K562 (cell line): ENCODE measurements around the gene APBB2. TPM values are rescaled to one million over a fixed set of nuclear protein-coding genes. Genes with fewer than 3 reads are reported as not detected.

ENCODE experiments used
- ATAC-seq: fragments of 200-7000 bp; cut with Tn5 transposase; 3 replicates; pipeline ENCODE4 v1.9.1; 2020; ENCODE audit warnings: moderate library complexity
- BruUV-seq: library from RNA; stranded (reverse); fragments of 400-500 nt; replicated peaks from 2 replicates; lab custom pipeline; 2021; lab: Mats Ljungman, UMichigan
- CTCF ChIA-PET: fragments of 300-600 bp; formaldehyde crosslinking; extraction: SDS; loops from one replicate; lab custom pipeline; 2021; ENCODE audit warnings: low intra/inter-chr PET ratio; lab: Yijun Ruan, JAX
- POLR2A ChIA-PET: fragments of 300-600, 350-650 bp; sonication (Branson Sonifier 250); formaldehyde crosslinking; extraction: SDS; loops from one replicate; lab custom pipeline; 2021; ENCODE audit warnings: antibody characterized with exemption, inconsistent platforms; lab: Yijun Ruan, JAX
- DNase-seq, 4 experiments: peaks; one replicate each; pipeline versions ENCODE4 v3.0.0 to v3.0.0-alpha.2; 2011 to 2018; ENCODE audit warnings: low spot score in 3 of 4, mixed read lengths in 3 of 4; ENCODE audit errors: extremely low read depth in 1 of 4
- FAIRE-seq: peaks from 2 replicates; lab custom pipeline; 2011; peaks lifted over from hg19 to GRCh38; lab: Jason Lieb, UNC
- H2AFZ ChIP-seq: 2 replicates; pipeline ENCODE4 v1.6.0; 2011; ENCODE audit warnings: low read depth, low read length, control low read depth, inconsistent platforms
- H3K27ac ChIP-seq: fragments of 200-600 bp; 3 replicates; pipeline ENCODE4 v1.8.0; 2011; ENCODE audit warnings: low read depth, mild to moderate bottlenecking, control low read depth, inconsistent platforms, low read length, moderate library complexity, mixed read lengths; ENCODE audit errors: extremely low read depth
- H3K27me3 ChIP-seq, 2 experiments: fragments of 300-600 bp in 1 of 2; 2 replicates in 1 of 2; 3 replicates in 1 of 2; pipeline versions ENCODE4 v1.6.0 to v1.8.0; 2011; ENCODE audit warnings: inconsistent platforms in 2 of 2, low read length in 2 of 2, mild to moderate bottlenecking in 1 of 2, mixed read lengths in 1 of 2, moderate library complexity in 1 of 2; ENCODE audit not compliant: control insufficient read depth in 2 of 2, insufficient read depth in 2 of 2
- H3K36me3 ChIP-seq: fragments of 300-600 bp; 3 replicates; pipeline ENCODE4 v1.8.0; 2011; ENCODE audit warnings: mild to moderate bottlenecking, low read length, inconsistent platforms; ENCODE audit not compliant: control insufficient read depth, insufficient read depth
- H3K4me1 ChIP-seq, 2 experiments: fragments of 200-600 bp in 1 of 2; replicated peaks in 1 of 2; 2 replicates in 1 of 2; 3 replicates in 1 of 2; pipeline versions ENCODE4 v1.5.1 to v1.8.0; 2011; ENCODE audit warnings: inconsistent platforms in 2 of 2, low read length in 2 of 2, mild to moderate bottlenecking in 1 of 2, mixed read lengths in 1 of 2, moderate library complexity in 1 of 2; ENCODE audit not compliant: control insufficient read depth in 2 of 2, insufficient read depth in 2 of 2
- H3K4me2 ChIP-seq: 2 replicates; pipeline ENCODE4 v1.6.1; 2011; ENCODE audit warnings: low read length, control low read depth, inconsistent platforms, mixed read lengths; ENCODE audit not compliant: insufficient read depth
- H3K4me3 ChIP-seq: fragments of 200-600 bp; sonication (generic), shearing (Covaris generic); 2 replicates; pipeline ENCODE4 v1.5.1; 2016; ENCODE audit warnings: control low read depth, inconsistent platforms
- H3K79me2 ChIP-seq: fragments of 200-600 bp; 3 replicates; pipeline ENCODE4 v1.8.0; 2011; ENCODE audit warnings: low read length, inconsistent platforms; ENCODE audit not compliant: control insufficient read depth, insufficient read depth
- H3K9ac ChIP-seq, 2 experiments: 2 replicates each; pipeline versions ENCODE4 v1.6.0 to v1.6.1; 2011; ENCODE audit warnings: low read depth in 2 of 2, low read length in 2 of 2, control low read depth in 1 of 2, inconsistent platforms in 1 of 2, mild to moderate bottlenecking in 1 of 2, mixed read lengths in 1 of 2; ENCODE audit not compliant: insufficient read depth in 1 of 2
- H3K9me1 ChIP-seq: one replicate; pipeline ENCODE4 v1.6.0; 2011; ENCODE audit warnings: inconsistent platforms, mild to moderate bottlenecking, low read length, moderate library complexity; ENCODE audit not compliant: control insufficient read depth, insufficient read depth
- H3K9me3 ChIP-seq: replicated peaks from 2 replicates; pipeline ENCODE4 v1.5.1; 2011; ENCODE audit warnings: low read depth, low read length, inconsistent platforms; ENCODE audit not compliant: control insufficient read depth, insufficient read depth
- H4K20me1 ChIP-seq: replicated peaks from 2 replicates; pipeline ENCODE4 v1.6.1; 2011; ENCODE audit warnings: low read length, inconsistent platforms, mixed read lengths; ENCODE audit not compliant: control insufficient read depth, insufficient read depth
- ADNP ChIP-seq: fragments of 200-800 bp; sonication (Bioruptor generic); IDR thresholded peaks from 2 replicates; pipeline ENCODE4 v1.6.1; 2016; ENCODE audit warnings: missing genetic modification characterization, missing compliant biosample characterization
- ARHGAP35 ChIP-seq: fragments of 450-650 bp; IDR thresholded peaks from 2 replicates; pipeline ENCODE4 v1.6.1; 2018; ENCODE audit not compliant: partially characterized antibody
- ARID1B ChIP-seq: fragments of 450-650 bp; IDR thresholded peaks from 2 replicates; pipeline ENCODE4 v1.6.1; 2016; ENCODE audit warnings: antibody characterized with exemption, mild to moderate bottlenecking, inconsistent platforms
- CC2D1A ChIP-seq: fragments of 450-650 bp; IDR thresholded peaks from 2 replicates; pipeline ENCODE4 v1.6.1; 2017; ENCODE audit warnings: mild to moderate bottlenecking
- ESRRB ChIP-seq: fragments of 250-450 bp; sonication (Bioruptor Pico); IDR thresholded peaks from 2 replicates; pipeline ENCODE4 v1.5.0; 2020; ENCODE audit warnings: mild to moderate bottlenecking, moderate library complexity, borderline replicate concordance
- MEF2A ChIP-seq: IDR thresholded peaks from 2 replicates; pipeline ENCODE4 v1.6.1; 2011; ENCODE audit warnings: low read depth, mild to moderate bottlenecking, low read length, moderate library complexity; ENCODE audit not compliant: control insufficient read depth
- SPI1 ChIP-seq: IDR thresholded peaks from 2 replicates; pipeline ENCODE4 v1.6.1; 2011; ENCODE audit warnings: low read depth, low read length, control low read depth, borderline replicate concordance
- TAF1 ChIP-seq: IDR thresholded peaks from 2 replicates; pipeline ENCODE4 v1.6.1; 2011; ENCODE audit warnings: mild to moderate bottlenecking, low read length, moderate library complexity; ENCODE audit not compliant: insufficient read depth, control insufficient read depth, severe bottlenecking; ENCODE audit errors: extremely low read depth
- TAF7 ChIP-seq: fragments of 450-650 bp; IDR thresholded peaks from 2 replicates; pipeline ENCODE4 v1.6.1; 2016; ENCODE audit warnings: missing genetic modification characterization, missing compliant biosample characterization
- TCF3 ChIP-seq: sonication (generic); formaldehyde crosslinking; IDR thresholded peaks from 2 replicates; pipeline ENCODE4 v1.4.0; 2020; ENCODE audit warnings: mild to moderate bottlenecking, missing genetic modification reagents
- TEAD2 ChIP-seq: fragments of 450-650 bp; IDR thresholded peaks from 2 replicates; pipeline ENCODE4 v1.6.1; 2016; ENCODE audit warnings: missing genetic modification characterization, control low read depth, missing compliant biosample characterization
- XRCC5 ChIP-seq: fragments of 200-400 bp; formaldehyde crosslinking; IDR thresholded peaks from 2 replicates; pipeline ENCODE4 v1.6.1; 2017; ENCODE audit warnings: low read depth, mild to moderate bottlenecking, low read length
- ZNF695 ChIP-seq: fragments of 450-650 bp; formaldehyde crosslinking; IDR thresholded peaks from 2 replicates; pipeline ENCODE4 v1.4.0; 2020; ENCODE audit warnings: mild to moderate bottlenecking, moderate library complexity
- WGBS: fragments of 100-300 bp; shearing (Covaris generic); methylation state at CpG from one replicate; pipeline ENCODE4 v1.1.6; 2016; ENCODE audit warnings: low coverage, mixed read lengths; ENCODE audit not compliant: insufficient coverage; ENCODE audit errors: missing lambda C conversion rate; 5-methylcytosine and 5-hydroxymethylcytosine counted together
- in situ Hi-C: fragments of 300-500 bp; cut with MboI; formaldehyde crosslinking; loops from 4 replicates; pipeline ENCODE4 v1.15.0; 2018; ENCODE audit warnings: inconsistent platforms, mixed read lengths
- intact Hi-C: fragments of 100-400 bp; cut with micrococcal nuclease; formaldehyde crosslinking; loops from 2 replicates; pipeline ENCODE4 v1.14.2; 2022
- polyA plus RNA-seq, 8 experiments: library from polyadenylated mRNA; depleted of rRNA in 4 of 8; stranded (reverse) in 5 of 8; unstranded in 3 of 8; fragments of >200 nt; fragmentation: Nextera tagmentation in 2 of 8; fragmentation: Illumina TruSeq in 1 of 8; extraction: Ambion mirVana in 2 of 8; extraction: Trizol in 1 of 8; gene quantifications; 2 replicates each; pipeline versions ENCODE4 v1.2.1 to v1.2.3, GENCODE V29; 2011 to 2014; ENCODE audit warnings: inconsistent platforms in 1 of 8, missing spikeins in 1 of 8
- total RNA-seq, 7 experiments: library from RNA; depleted of rRNA in 6 of 7; stranded (reverse); fragments of >200 nt in 6 of 7; fragmentation: Illumina TruSeq in 2 of 7; extraction: Trizol in 2 of 7; gene quantifications; 2 replicates each; pipeline versions ENCODE4 v1.2.1 to v1.2.3, GENCODE V29; 2011 to 2021; ENCODE audit warnings: low replicate concordance in 1 of 7
- TF ChIP-seq, protein P1 (sequence below): fragments of 250-450 bp; sonication (Bioruptor Pico); IDR thresholded peaks from 2 replicates; pipeline ENCODE4 v1.4.0; 2020
- TF ChIP-seq, protein P2 (sequence below): sonication (generic); formaldehyde crosslinking; IDR thresholded peaks from 2 replicates; pipeline ENCODE4 v1.8.0; 2022; ENCODE audit warnings: missing genetic modification reagents, mild to moderate bottlenecking, borderline replicate concordance
- TF ChIP-seq, protein P3 (sequence below), 2 experiments: fragments of 450-650 bp in 1 of 2; IDR thresholded peaks; 2 replicates each; pipeline ENCODE4 v1.6.1; 2011 to 2017; ENCODE audit warnings: low read depth in 2 of 2, antibody characterized with exemption in 1 of 2, borderline replicate concordance in 1 of 2, low read length in 1 of 2, mild to moderate bottlenecking in 1 of 2, mixed read lengths in 1 of 2; ENCODE audit not compliant: control insufficient read depth in 1 of 2

Gene APBB2
- total and polyA plus RNA-seq, 9 of the 15 experiments (the other 6 are each of a cell fraction or from before 2014, with no cell fraction given) = 0.08 to 2.1 (median 1.4) TPM

DNA sequence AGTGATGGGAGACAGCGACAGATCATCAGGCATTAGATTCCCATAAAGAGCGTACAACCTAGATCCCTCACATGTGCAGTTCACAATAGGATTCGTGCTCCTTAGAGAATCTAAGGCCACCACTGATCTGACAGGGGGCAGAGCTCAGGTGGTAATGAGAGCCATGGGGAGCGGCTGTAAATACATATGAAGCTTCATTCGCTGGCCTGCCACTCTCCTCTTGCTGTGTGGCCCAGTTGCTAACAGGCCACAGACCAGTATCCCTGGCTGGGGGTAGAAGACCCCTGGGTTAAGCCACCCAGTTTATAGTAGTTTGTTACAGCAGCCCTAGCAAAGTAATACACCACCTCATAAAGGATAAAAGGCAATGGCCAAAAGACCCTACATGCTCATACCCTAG is 30.3 kb downstream of the APBB2 start (continued):
- TF ChIP-seq, protein P1, sequence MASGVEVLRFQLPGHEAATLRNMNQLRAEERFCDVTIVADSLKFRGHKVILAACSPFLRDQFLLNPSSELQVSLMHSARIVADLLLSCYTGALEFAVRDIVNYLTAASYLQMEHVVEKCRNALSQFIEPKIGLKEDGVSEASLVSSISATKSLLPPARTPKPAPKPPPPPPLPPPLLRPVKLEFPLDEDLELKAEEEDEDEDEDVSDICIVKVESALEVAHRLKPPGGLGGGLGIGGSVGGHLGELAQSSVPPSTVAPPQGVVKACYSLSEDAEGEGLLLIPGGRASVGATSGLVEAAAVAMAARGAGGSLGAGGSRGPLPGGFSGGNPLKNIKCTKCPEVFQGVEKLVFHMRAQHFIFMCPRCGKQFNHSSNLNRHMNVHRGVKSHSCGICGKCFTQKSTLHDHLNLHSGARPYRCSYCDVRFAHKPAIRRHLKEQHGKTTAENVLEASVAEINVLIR (CRISPR knock-in tag) = no peak
- TF ChIP-seq, protein P2, sequence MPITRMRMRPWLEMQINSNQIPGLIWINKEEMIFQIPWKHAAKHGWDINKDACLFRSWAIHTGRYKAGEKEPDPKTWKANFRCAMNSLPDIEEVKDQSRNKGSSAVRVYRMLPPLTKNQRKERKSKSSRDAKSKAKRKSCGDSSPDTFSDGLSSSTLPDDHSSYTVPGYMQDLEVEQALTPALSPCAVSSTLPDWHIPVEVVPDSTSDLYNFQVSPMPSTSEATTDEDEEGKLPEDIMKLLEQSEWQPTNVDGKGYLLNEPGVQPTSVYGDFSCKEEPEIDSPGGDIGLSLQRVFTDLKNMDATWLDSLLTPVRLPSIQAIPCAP = no peak
- no peak for TF ChIP-seq SPI1
- no peak for TF ChIP-seq ESRRB (CRISPR knock-in tag)
- TF ChIP-seq ADNP (tag) = no peak
- no peak for TF ChIP-seq TAF1
- no peak for TF ChIP-seq TAF7 (tag)
- TF ChIP-seq CC2D1A = no peak
- TF ChIP-seq ARID1B = no peak

DNA sequence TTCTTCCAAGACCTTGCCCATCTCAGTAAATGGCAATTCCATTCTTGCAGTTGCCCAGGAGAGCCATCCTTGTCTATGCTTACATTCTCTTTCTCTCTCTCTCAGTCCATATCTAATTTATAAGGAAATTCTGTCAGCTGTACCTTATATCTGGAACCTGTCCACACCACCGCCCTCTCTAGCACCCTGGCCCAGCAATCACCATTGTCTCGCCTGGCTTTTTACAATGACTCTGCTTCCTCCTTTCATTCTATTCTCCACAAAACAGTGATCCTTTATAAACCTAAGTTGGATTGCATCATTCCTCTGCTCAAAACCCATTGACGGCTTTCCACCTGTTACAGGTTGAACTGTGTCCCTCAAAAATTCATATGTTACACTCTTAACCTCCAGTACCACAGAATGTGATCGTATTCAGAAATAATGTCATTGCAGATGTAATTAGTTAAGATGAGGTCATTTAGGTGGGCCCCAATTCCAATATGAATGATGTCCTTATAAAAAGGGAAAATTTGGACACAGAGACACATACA is 31.3 kb downstream of the APBB2 start:
- H3K4me2 ChIP-seq = no peak overlapping the region
- no peaks in the 10 kb centered on the region for H3K36me3 ChIP-seq
- DNase-seq = no peak
- H3K79me2 ChIP-seq = no peaks in the 10 kb centered on the region
- H3K27me3 ChIP-seq = no peaks in the 10 kb centered on the region
- intact Hi-C loops (no loop called here), in situ Hi-C loops (no loop called here)
- ChIA-PET POLR2A (no interaction called here), CTCF (no interaction called here)
- no peaks in the 10 kb centered on the region for H3K4me1 ChIP-seq
- H3K4me3 ChIP-seq = no peak overlapping the region
- no peak for ATAC-seq
- no peak for FAIRE-seq
- no peaks in the 10 kb centered on the region for H4K20me1 ChIP-seq
- H3K9ac ChIP-seq = no peak overlapping the region
- no peak for TF ChIP-seq TCF3
- no peak for TF ChIP-seq ARHGAP35
- no peak for TF ChIP-seq XRCC5
- TF ChIP-seq ZNF695 (CRISPR knock-in tag) = no peak
- no peak for TF ChIP-seq TAF1
- TF ChIP-seq MEF2A = no peak
- no peak for TF ChIP-seq TEAD2 (tag)
- TF ChIP-seq, protein P3, sequence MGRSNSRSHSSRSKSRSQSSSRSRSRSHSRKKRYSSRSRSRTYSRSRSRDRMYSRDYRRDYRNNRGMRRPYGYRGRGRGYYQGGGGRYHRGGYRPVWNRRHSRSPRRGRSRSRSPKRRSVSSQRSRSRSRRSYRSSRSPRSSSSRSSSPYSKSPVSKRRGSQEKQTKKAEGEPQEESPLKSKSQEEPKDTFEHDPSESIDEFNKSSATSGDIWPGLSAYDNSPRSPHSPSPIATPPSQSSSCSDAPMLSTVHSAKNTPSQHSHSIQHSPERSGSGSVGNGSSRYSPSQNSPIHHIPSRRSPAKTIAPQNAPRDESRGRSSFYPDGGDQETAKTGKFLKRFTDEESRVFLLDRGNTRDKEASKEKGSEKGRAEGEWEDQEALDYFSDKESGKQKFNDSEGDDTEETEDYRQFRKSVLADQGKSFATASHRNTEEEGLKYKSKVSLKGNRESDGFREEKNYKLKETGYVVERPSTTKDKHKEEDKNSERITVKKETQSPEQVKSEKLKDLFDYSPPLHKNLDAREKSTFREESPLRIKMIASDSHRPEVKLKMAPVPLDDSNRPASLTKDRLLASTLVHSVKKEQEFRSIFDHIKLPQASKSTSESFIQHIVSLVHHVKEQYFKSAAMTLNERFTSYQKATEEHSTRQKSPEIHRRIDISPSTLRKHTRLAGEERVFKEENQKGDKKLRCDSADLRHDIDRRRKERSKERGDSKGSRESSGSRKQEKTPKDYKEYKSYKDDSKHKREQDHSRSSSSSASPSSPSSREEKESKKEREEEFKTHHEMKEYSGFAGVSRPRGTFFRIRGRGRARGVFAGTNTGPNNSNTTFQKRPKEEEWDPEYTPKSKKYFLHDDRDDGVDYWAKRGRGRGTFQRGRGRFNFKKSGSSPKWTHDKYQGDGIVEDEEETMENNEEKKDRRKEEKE (IDR thresholded peaks at IDR 0.05; ENCODE audit: borderline replicate concordance in 1 of 2, control insufficient read depth in 1 of 2, low read depth in 2 of 2, low read length in 1 of 2) = no peak
- H3K27ac ChIP-seq = no peak overlapping the region
- H3K9me1 ChIP-seq = no peaks in the 10 kb centered on the region
- no TSS peak for BruUV-seq
- WGBS = 0% methylated on average over 4 of the region's 4 CpGs
- no peak overlapping the region for H2AFZ ChIP-seq
- H3K9me3 ChIP-seq = no peaks in the 10 kb centered on the region
